Femur (tissue), 1 donor: ENCODE results near the gene ZFP62.
A peak's percentile ranks its signal among the peaks of the same experiment; 100 is the strongest.

Experiments used
- DNase-seq: peaks from one replicate; pipeline ENCODE4 v3.0.0-alpha.2; 2017

The ZFP62 gene

GRCh38 chr5:180866985-180867384 is 5.9 kb upstream of the ZFP62 start:
- no peak for DNase-seq

GRCh38 chr5:180865981-180866695 is 5.1 kb upstream of the ZFP62 start:
- DNase-seq = no peak

GRCh38 chr5:180862645-180863044 is 1.6 kb upstream of the ZFP62 start:
- DNase-seq = no peak

DNA sequence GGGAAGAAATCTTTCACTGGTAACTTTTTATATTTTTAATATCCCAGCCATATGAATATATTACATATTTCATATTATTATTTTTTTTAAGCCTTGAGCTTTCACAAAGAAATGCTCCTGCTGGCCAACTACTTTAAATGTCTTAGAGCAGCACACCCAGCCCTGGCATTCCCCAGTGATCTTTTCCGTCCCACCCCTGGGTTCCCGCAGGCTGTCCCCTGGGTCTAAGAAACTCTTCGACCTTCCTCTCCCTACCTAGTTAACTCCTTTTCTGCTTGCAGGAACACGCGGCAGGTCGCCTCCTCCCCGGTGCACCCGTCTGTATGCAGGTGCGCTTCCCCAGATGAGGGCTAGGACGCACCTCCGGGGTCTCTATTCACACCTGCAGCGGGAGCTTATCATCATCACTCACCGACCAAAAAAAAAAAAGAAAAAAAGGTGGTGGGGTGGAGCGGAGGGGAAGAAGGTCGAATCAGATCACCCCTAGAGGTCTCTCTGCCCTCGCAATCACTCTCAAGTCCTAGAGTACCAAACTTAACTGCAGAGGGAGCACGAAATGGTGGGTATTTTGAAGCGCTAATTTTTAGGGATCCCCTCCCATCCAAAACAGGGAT is 696 bp downstream of the ZFP62 start:
- peak; percentile 24 for DNase-seq

GRCh38 chr5:180858586-180858985 is 2.5 kb downstream of the ZFP62 start:
- DNase-seq = no peak

GRCh38 chr5:180853848-180854176 is 7.3 kb downstream of the ZFP62 start:
- DNase-seq = no peak

DNA sequence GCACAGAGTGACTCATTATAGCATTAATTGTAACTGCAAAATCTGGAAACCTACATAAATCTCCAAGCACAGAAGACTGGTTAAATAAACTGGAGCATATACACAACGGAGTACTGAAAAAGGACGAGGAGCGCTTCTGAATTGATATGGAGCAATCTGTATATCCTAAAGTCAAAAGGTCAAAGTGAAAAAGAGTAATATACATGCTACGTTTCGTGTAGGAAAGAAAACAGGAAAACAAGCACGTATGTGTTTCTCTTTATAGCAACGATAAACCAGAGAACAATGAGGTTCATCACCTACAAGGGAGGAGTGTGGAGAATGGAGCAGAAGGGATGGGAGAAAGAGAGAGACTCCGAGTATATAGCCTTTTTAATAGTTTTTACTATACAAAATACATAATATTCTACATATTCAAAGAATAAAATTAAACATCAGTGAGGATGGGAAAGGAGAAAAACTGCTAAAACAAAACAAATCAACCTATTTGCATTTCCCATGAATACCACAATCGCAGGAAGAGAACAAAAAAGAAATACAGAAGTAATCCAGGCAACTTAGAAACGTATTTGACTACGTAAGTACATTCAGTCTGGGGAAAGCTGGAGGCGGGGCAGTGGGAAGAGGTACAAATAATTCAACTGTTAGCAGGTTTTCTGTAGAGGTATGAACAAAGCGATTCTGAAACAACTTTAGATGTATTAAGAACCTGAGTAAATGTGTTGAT is 7.8 kb downstream of the ZFP62 start:
- DNase-seq = no peak

GRCh38 chr5:180852495-180852894 is 8.6 kb downstream of the ZFP62 start:
- no peak for DNase-seq

DNA sequence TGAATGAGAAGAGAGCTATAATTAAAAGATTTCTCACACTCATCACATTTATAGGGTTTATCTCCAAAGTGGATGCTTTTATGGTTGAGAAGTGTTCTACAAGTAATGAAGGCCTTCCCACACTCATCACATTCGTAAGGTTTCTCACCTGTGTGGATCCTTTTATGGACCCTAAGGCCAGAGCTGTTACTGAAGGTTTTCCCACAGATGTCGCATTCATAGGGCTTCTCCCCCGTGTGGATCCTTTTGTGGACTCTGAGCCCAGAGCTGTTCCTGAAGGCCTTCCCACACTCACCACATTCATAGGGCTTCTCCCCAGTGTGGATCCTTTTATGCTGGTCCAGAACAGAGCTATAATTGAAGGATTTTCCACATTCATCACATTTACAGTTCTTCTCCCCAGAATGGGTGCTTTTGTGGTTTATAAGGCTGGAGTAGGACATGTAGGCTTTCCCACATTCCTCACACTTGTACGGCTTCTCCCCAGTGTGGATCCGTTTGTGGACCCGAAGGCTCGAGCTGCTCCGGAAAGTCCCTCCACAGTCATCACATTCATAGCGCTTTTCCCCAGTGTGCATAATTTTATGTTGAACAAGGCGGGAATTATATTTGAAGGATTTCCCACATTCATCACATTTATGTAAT is 10.5 kb downstream of the ZFP62 start:
- no peak for DNase-seq

- DNase-seq = no peak
These were observed 11.2 kb downstream of the ZFP62 start for GRCh38 chr5:180849827-180850226.

DNA sequence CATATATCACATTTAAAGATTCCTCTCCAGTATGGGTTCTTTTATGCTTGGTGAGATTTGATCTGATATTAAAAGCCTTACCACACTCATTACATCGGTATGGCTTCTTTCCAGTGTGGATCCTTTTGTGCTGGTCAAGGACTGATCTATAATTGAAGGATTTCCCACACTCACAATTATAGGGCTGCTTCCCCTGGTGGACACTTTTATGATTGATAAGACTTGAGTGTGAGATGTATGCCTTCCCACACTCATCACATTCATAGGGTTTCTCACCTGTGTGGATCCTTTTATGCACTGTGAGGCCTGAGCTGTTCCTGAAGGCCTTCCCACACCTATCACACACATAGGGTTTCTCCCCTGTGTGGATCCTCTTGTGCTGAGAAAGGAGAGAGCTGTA is 12.2 kb downstream of the ZFP62 start:
- DNase-seq = no peak

- no peak for DNase-seq
These were observed 12.8 kb downstream of the ZFP62 start for GRCh38 chr5:180848265-180848664.

GRCh38 chr5:180847026-180847425 is 14.1 kb downstream of the ZFP62 start:
- DNase-seq = no peak

GRCh38 chr5:180844858-180845257 is 16.2 kb downstream of the ZFP62 start:
- DNase-seq = no peak

- no peak for DNase-seq
These were observed 16.6 kb downstream of the ZFP62 start for GRCh38 chr5:180844432-180844831.

GRCh38 chr5:180839935-180840334 is 21.1 kb downstream of the ZFP62 start:
- DNase-seq = no peak

DNA sequence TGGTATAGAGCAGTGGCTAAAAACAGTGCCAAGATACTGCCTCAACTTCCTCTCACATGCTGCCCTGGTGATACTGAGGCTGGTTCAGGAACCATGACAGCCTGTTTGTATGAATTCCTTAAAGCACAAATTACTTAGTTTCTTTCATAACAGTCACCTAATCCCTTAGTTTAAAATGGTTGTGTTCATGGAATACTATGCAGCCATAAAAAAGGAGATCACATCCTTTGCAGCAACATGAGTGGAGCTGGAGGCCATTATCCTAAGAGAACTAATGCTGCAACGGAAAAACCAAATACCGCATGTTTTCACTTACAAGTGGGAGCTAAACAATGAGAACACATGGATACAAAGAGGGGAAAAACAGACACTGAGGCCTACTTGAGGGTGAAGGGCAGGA is 21.8 kb downstream of the ZFP62 start:
- DNase-seq = no peak

GRCh38 chr5:180837478-180837877 is 23.6 kb downstream of the ZFP62 start:
- DNase-seq = no peak

- no peak for DNase-seq
These were observed 28.4 kb downstream of the ZFP62 start for GRCh38 chr5:180832638-180833068.

DNA sequence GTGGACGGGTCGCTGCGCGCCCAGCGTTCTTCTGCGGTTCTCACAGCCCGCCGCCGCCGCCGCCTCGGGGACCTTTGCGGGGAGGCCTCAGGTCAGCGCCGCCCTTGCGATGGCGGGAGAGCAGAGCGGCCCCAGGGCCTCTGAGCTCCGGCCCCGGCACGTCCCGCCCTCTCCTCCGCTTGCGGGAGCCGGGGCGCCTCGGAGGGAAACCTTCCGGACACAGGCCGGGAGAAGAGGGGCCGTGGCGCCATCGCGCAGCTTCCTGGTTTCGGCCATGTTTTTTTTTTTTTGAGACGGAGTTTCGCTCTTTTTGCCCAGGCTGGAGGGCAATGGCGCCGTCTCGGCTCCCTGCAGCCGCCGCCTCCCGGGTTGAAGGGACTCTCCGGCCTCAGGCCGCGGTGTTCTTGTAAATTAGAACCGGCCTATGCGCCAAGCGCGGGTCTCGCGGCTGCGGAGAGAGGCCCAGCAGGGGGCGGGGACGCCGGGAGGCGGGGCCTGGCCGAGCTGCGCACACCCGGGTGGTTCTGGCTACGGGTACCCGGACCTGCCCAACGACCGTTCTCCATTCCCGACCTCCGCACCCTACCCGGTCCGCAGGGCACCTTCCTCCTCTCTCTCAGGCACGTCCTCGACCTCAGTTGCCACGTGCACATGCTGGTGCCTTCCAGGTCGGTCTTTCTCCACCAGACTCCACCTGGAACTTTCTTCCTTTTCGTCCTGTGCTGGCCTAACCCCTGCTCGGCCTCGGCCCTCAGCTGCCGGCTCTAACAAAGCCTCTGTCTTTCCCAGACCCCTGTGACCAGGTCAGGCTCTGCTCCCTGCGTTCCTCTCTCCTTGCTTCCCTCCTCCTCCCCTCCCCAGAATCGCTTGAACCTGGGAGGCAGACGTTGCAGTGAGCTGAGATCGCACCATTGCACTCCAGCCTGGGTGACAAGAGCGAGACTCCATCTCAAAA is 29.7 kb downstream of the ZFP62 start:
- peak; percentile 89 for DNase-seq

- no peak for DNase-seq
These were observed 30.6 kb downstream of the ZFP62 start for GRCh38 chr5:180830253-180831138.
